ENCODE results near the gene SEMA4D.

DNA sequence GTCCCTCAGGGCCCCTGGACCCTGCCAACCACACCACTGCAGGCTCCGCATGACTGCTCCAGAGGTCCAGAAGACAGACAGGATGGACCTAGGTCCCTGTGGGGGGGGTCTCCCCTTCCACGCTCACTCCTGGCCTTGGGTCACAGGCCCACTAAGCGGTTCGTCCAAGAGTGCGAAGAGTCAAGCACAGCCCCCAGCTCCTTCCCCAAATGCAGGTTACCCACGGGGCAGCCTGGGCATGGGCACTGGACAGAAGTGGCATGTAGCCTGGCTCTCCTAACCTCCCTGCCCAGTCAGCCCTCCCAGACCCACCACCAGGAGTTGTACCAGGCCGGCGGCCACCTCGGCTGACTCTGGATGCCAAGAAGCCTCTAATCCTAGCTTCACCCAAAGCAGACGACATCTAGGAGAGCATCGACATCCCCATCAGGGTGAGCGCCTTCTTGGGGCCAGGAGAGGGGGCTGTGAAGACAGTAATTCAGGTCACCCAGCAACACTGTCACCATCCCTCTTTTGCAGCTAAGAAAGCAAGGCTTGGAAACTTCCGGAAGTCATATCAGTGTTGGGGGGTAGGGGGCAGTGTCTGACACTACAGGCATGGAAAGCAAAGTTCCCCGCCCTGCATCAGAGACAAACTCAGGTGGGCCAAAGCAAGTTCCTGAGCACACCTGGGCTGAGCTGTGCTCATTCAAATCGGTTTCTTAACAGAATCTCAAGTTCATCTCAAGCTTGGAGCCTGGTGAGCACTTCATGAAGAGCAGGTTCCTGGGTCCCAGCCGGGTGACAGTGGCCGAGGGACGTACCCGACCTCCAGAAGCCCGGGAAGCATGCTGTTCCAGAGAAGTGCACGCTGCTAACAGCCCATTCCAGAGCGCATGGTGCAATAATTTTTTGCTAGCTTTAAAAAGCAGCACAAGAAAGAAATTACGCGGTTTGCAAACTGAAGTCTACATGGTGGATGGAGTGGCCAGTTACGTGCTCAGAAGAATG is 68.7 kb downstream of the SEMA4D start:
- TF ChIP-seq CTCF (conservative IDR thresholded peaks at IDR 0.05; ENCODE audit: low read length) = peak; percentile 79
- TF ChIP-seq EZH2phosphoT487 (IDR thresholded peaks at IDR 0.05; ENCODE audit: borderline replicate concordance) = no peak
